Measurements from ENCODE around the gene CCDC169. TPM values are rescaled to one million over a fixed set of nuclear protein-coding genes. Genes with fewer than 3 reads are reported as not detected.
"Not testable (repeated sequence)": the region's sequence is repeated elsewhere in the genome, so short reads cannot be mapped to it uniquely, and the experiment has no call there.

Gene CCDC169
- total and polyA plus RNA-seq, 4 donors: 0.14 to 3.4 (median 0.81) TPM

- no peak for TF ChIP-seq CTCF (IDR thresholded peaks at IDR 0.05; ENCODE audit: control extremely low read depth, extremely low read depth)
- Histone ChIP-seq H3K27me3 (ENCODE audit: control insufficient read depth in 3 of 3, insufficient read depth in 3 of 3, low read length in 2 of 3) (no peaks in the 10 kb centered on the region), H3K4me3 (no peak overlapping the region), H3K27ac (ENCODE audit: low read depth in 1 of 2, low read length in 1 of 2) (no peak overlapping the region), H3K9me3 (ENCODE audit: control insufficient read depth in 4 of 4, insufficient read depth in 3 of 4, low read length in 3 of 4) (no peaks in the 10 kb centered on the region), H3K9ac (ENCODE audit: insufficient read depth in 1 of 2, low read length in 2 of 2) (no peak overlapping the region), H3K4me1 (ENCODE audit: control insufficient read depth in 5 of 5, insufficient read depth in 5 of 5, low read length in 5 of 5) (peaks cover 0 to 12% (median 0%) of the 10 kb centered on the region in 5 donors), H3K36me3 (ENCODE audit: control insufficient read depth in 4 of 4, insufficient read depth in 4 of 4, low read length in 4 of 4) (peaks cover 11 to 30% (median 20%) of the 10 kb centered on the region in 4 donors)
- WGBS, 2 donors: 78% methylated on average over 2 of the region's 2 CpGs
- ATAC-seq (ENCODE audit: insufficient read depth, low FRiP score) (no peak), DNase-seq (no peak)
These were observed 31.2 kb upstream of the CCDC169 start for GRCh38 chr13:36328821-36329220.

GRCh38 chr13:36325912-36326311, 28.3 kb upstream of the CCDC169 start:
- H3K27ac ChIP-seq (ENCODE audit: low read depth in 1 of 2, low read length in 1 of 2): no peak overlapping the region
- H3K4me3 ChIP-seq: no peak overlapping the region
- ATAC-seq (ENCODE audit: insufficient read depth, low FRiP score) (no peak), DNase-seq (no peak)
- TF ChIP-seq CTCF (IDR thresholded peaks at IDR 0.05; ENCODE audit: control extremely low read depth, extremely low read depth): no peak
- H3K36me3 ChIP-seq (ENCODE audit: control insufficient read depth in 4 of 4, insufficient read depth in 4 of 4, low read length in 4 of 4): peaks cover 13 to 29% (median 26%) of the 10 kb centered on the region in 4 donors
- H3K27me3 ChIP-seq (ENCODE audit: control insufficient read depth in 3 of 3, insufficient read depth in 3 of 3, low read length in 2 of 3): no peaks in the 10 kb centered on the region
- peaks cover 0 to 12% (median 0%) of the 10 kb centered on the region in 5 donors for H3K4me1 ChIP-seq (ENCODE audit: control insufficient read depth in 5 of 5, insufficient read depth in 5 of 5, low read length in 5 of 5)
- H3K9me3 ChIP-seq (ENCODE audit: control insufficient read depth in 4 of 4, insufficient read depth in 3 of 4, low read length in 3 of 4): no peaks in the 10 kb centered on the region
- H3K9ac ChIP-seq (ENCODE audit: insufficient read depth in 1 of 2, low read length in 2 of 2): no peak overlapping the region
- 86 to 88% methylated on average over 1 of the region's 1 CpG for WGBS, 2 donors

- Histone ChIP-seq H3K4me1 (ENCODE audit: control insufficient read depth in 5 of 5, insufficient read depth in 5 of 5, low read length in 5 of 5) (peaks cover 0 to 11% (median 0%) of the 10 kb centered on the region in 5 donors), H3K36me3 (ENCODE audit: control insufficient read depth in 4 of 4, insufficient read depth in 4 of 4, low read length in 4 of 4) (peaks cover 13 to 27% (median 23%) of the 10 kb centered on the region in 4 donors)
- 86 to 88% methylated on average over 5 of the region's 5 CpGs for WGBS, 2 donors
- H3K4me3 ChIP-seq; H3K27ac ChIP-seq (ENCODE audit: low read depth in 1 of 2, low read length in 1 of 2); DNase-seq; H3K27me3 ChIP-seq (ENCODE audit: control insufficient read depth in 3 of 3, insufficient read depth in 3 of 3, low read length in 2 of 3); H3K9me3 ChIP-seq (ENCODE audit: control insufficient read depth in 4 of 4, insufficient read depth in 3 of 4, low read length in 3 of 4); H3K9ac ChIP-seq (ENCODE audit: insufficient read depth in 1 of 2, low read length in 2 of 2); ATAC-seq (ENCODE audit: insufficient read depth, low FRiP score): not testable (repeated sequence)
These were observed 27.3 kb upstream of the CCDC169 start for GRCh38 chr13:36324881-36325280.

GRCh38 chr13:36323951-36324566, 26.4 kb upstream of the CCDC169 start:
- no peak overlapping the region for H3K4me3 ChIP-seq
- WGBS, 2 donors: 91 to 100% methylated on average over 1 of the region's 1 CpG
- TF ChIP-seq CTCF (IDR thresholded peaks at IDR 0.05; ENCODE audit: control extremely low read depth, extremely low read depth): no peak
- H3K9ac ChIP-seq (ENCODE audit: insufficient read depth in 1 of 2, low read length in 2 of 2): no peak overlapping the region
- H3K36me3 ChIP-seq (ENCODE audit: control insufficient read depth in 4 of 4, insufficient read depth in 4 of 4, low read length in 4 of 4): peaks cover 12 to 27% (median 23%) of the 10 kb centered on the region in 4 donors
- H3K4me1 ChIP-seq (ENCODE audit: control insufficient read depth in 5 of 5, insufficient read depth in 5 of 5, low read length in 5 of 5): peaks cover 0 to 3% (median 0%) of the 10 kb centered on the region in 5 donors
- H3K27ac ChIP-seq (ENCODE audit: low read depth in 1 of 2, low read length in 1 of 2): no peak overlapping the region
- H3K27me3 ChIP-seq (ENCODE audit: control insufficient read depth in 3 of 3, insufficient read depth in 3 of 3, low read length in 2 of 3): no peaks in the 10 kb centered on the region
- no peak for DNase-seq
- no peak for ATAC-seq (ENCODE audit: insufficient read depth, low FRiP score)
- H3K9me3 ChIP-seq (ENCODE audit: control insufficient read depth in 4 of 4, insufficient read depth in 3 of 4, low read length in 3 of 4): no peaks in the 10 kb centered on the region

All from lung (tissue), 12 donors.